Stimulated activated CD4-positive, alpha-beta T cell treated with anti-CD3 and anti-CD28 coated beads, Interleukin-4, amount 100 ng/mL, for 4 hours (primary cell): ENCODE data around the gene SLC39A8.

Experiments used
- DNase-seq, 2 experiments: peaks; one replicate each; pipeline ENCODE4 v3.0.0-alpha.2; 2020

Gene SLC39A8

GRCh38 chr4:102338405-102338804 is 6.9 kb downstream of the SLC39A8 start:
- no peak for DNase-seq

DNA sequence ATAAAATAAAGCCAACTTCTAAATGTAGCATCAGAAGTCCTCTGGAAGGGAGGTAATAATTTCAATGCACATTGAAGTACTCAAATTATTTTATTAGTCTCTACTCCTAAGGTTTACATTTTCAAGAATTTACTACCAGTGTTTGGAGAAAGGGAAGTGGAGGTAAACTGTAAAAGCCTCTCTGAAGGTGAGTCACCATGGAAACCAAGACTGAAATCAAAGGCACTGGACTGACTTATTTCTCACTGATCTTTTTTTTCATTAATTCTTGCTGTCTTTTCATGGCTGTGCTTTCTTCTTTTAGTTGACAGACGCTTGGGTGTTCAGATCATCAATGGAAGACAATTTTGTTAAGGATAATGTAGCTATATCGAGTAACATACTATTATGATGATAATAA is 9.7 kb downstream of the SLC39A8 start:
- no peak for DNase-seq

- DNase-seq, result no peak
Measured at GRCh38 chr4:102334624-102335023, 10.7 kb downstream of the SLC39A8 start.

DNA sequence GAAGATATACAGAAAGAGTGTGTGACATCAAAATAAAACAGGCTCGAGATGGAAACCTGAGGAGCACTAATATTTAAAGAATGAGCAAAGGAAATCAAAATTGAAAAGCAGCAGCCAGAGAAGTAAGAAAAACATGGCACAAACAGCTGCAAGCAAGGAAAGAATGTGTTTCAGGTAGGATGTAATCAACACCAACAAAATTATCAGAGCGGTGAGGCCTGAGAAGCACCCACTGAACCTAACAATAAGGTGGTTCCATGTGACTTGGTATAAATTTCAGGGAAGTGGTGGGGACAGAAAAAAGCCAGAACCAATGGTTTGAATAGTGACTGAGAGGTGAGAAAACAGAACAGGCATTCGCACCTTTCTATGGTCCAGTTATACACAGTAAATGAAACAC is 11.5 kb downstream of the SLC39A8 start:
- DNase-seq, result no peak

GRCh38 chr4:102328045-102328444 is 17.2 kb downstream of the SLC39A8 start:
- no peak for DNase-seq

DNA sequence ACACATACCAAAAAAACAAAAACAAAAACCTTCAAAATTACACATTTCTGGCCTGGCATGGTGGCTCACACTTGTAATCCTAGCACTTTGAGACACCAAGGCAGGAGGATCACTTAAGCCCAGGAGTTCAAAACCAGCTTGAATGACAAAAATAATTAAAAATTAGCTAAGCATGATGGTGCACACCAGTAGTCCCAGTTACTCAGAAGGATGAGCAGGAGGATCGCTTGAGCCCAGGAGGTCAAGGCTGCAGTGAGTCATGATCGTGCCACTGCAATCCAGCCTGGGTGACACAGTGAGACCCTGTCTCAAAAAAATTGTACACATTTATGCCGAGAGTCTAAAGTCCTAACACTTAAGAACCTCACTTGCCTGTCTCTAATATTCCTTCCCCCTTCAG is 18.3 kb downstream of the SLC39A8 start:
- DNase-seq, result no peak

- DNase-seq, result no peak
Measured at GRCh38 chr4:102324730-102325129, 20.6 kb downstream of the SLC39A8 start.

DNA sequence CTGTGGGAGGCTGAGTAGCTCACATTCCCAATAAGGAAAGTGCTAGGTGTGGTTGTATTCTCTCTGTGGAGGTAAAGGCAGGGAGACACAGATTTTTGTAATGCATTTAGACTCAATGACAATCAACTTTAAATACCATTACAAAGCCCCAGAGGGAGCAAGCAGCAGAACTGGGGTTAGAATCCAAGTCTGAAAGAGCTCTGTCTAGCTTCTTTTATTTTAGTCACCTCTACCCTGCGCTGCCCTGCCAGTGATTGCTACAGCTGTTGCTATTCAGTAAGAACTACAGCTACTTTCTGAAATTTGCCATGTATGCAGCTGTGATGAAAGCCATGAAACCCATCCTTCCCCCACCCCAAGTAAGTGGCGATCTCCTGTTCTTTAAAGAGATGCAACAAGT is 22.5 kb downstream of the SLC39A8 start:
- DNase-seq, result no peak

- DNase-seq, result no peak
Measured at GRCh38 chr4:102321260-102321995, 23.9 kb downstream of the SLC39A8 start.

DNA sequence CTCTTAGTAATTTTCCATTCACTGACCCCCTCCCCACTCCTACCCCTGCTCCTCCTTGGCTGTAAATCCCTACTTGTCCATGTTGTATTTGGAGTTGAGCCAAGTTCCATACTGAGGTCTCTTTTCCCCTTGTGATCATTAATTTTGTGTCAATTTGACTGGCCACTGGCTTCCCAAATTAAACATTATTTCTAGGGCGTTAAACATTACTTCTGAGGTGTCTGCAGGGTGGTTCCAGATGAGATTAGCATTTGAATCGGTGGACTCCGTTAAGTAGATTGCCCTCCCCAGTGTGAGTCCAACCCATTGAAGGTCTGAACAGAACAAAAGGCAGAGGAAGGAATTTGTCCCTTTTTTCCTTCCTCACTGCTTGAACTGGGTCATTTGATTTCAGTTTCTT is 25.7 kb downstream of the SLC39A8 start:
- no peak for DNase-seq

- no peak for DNase-seq
Measured at GRCh38 chr4:102318526-102318925, 26.8 kb downstream of the SLC39A8 start.

DNA sequence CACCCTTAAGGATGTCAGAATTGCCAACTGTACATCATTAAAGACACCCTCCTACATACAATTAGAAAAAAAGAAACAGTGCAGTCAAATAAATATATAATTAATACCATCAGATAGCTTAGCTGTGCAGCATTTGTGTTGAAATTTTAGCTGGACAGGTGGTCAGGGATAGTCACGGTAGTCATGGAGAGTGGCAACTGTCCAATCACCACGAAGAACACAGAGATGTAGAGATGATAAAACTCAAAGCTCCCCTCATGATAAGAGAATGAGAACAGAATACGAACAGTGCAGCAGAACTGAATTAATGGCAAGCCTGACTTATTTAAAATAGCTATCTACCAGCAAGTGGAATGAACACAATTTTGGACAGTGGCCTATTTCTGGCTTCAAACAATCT is 27.2 kb downstream of the SLC39A8 start:
- no peak for DNase-seq

DNA sequence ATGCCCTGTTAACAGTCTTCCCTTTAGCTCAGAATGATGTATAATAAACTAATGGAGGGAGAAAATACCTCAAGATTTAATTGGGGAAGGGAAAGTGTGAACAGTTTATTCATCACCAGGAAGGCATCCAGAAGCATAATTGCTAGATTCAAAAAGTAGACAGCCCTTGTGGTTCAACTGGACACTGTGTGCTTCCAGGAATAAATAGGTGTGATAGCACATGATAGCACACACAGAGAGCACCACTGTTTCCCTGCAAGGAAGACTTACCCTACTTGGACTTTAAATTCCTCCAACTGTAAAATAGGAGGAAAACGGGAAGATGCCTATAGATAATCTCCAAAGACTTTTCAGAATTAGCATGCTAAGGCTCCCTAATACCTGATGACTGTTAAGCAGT is 27.8 kb downstream of the SLC39A8 start:
- DNase-seq, result no peak

DNA sequence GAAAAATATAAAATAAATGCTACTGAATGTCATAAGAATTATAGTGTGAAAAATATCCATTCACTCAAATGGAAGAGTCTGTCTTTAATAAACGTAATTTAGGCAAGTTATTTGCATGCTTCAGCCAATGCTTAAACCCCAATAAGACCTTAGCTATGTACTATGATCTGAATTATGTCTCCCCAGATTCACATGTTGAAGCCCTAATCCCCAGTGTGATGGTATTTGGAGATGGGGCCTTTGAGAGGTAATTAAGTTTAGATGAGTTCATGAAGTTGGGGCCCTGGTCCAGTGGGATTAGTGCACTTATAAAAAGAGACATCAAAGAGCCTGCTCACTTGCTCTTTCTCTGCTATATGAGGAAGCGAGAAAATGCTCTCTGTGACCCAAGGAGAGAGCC is 28.7 kb downstream of the SLC39A8 start:
- DNase-seq, result no peak

DNA sequence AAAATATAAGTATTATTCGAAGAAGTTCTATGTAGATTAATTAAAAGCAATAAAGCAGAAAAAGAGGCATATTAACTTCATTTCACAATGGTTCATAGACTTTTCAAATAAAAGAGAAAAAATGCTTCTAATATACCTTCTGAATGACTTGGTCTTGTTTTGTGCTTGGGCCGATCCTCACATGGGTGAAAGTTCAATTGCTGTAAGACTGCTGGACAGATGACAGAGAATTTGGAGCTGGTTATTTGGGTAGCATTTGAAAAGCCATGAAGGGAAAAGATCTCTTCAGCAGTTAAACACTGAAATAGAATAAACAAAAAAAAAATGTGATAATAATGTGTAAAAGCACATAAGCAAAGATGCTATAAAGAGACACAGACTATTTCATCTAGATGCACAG is 29.8 kb downstream of the SLC39A8 start:
- no peak for DNase-seq

DNA sequence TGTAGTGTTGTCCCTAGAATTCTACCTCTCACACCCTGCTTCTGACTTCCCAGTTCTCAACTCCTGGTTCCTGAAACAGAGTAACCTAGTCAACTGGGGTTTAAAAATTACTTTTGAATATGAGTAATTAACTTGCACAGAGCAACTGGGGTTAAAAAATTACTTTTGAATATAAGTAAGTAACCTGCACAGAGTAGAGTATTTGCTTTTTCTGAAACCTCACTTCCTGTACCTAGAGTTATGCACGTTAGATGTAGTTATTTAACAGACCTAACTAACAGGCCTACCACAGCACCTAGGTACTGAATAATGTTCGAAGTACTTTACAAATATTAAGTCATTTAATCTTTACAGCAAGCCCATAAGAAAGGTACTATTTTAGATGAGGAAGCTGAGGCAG is 32.9 kb downstream of the SLC39A8 start:
- no peak for DNase-seq

GRCh38 chr4:102311912-102312311 is 33.4 kb downstream of the SLC39A8 start:
- no peak for DNase-seq

- no peak for DNase-seq
Measured at GRCh38 chr4:102311407-102311806, 33.9 kb downstream of the SLC39A8 start.

DNA sequence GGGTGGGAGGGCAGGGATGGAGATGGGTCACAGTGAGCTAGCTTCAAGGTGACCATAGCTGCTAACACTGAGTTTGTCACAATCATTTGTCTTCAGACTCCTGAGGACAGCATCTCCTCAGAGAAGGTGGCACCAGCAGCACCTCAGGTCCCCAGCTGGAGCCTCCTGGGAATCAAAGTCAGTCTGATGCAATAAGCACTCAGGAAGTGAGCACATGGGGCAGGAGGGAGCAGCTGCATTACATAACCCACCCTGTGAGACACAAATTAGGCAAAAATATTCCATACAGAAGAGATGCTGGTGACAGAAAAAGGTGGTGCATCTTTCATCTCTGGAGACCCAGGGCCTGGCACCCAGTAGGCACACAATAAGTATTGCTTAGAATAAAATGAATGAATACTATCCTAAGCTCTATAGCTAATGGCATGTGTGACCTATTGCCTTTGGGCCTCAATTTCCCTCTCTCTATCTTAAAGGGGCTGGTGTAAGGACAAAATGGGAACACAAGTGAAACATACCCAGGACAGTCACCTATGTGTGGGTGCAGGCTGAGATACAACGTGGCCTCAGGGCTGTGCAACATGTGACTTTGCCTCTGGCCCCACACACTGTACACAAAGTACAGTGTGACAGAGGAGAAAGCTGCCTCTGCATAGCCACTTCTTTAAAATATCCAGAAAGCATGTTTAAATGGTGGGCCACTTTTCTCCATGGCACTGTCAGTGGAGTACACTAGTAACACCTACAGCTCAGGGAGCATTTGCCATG is 37.1 kb downstream of the SLC39A8 start:
- no peak for DNase-seq

DNA sequence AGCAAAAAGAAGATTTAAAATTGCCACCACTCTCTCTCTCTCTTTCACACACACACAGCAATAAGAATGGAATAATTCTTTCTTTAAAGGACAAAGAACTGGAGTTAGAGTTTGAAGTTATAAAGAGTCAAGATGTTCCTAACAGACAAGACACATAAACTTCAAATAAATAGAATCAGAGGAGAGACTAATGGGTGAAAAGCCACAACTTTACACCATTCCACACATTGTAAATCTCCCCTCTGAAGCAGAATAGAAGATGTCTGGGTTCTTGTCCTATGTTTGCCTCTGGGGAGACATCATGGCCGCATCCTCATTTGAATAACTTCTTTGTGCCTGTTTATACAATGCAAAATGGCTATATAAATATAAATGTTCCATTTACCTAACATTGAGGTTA is 39.6 kb downstream of the SLC39A8 start:
- DNase-seq, result no peak

- no peak for DNase-seq
Measured at GRCh38 chr4:102302762-102303161, 42.5 kb downstream of the SLC39A8 start.

- DNase-seq, result no peak
Measured at GRCh38 chr4:102301167-102301566, 44.1 kb downstream of the SLC39A8 start.

DNA sequence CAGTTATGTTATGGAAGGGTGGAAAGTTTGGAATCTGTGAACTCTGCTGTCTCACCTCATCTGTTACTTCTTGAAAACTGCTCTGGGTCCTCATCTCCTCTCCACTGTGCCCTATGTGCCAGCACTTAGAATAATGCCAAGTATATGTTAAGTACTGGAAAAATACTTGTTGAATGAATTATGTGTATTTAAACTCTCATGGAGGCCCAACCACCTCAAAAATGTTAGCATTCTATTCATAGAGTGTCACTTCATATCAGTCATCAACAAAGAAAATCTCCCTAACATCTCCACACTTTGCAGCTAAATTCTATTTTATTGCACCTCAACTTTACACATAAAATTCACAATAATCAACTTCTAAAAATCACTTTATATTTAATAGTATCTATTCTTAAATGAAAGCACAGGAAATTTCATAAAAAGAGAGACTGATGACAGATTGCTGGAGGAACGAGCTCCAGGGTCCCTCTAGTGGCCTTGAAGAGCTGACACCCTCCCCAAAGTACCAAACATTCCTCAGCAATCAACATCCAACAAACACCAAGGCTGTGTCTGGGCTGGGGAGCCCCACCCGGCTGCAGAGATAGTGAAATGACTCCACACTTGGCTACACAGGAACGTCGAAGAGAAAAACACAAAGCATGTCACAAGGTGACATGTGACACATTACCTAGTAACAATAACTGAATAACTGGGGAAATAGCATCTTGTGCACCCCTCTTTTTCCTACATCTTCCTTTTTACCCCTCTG is 45.8 kb downstream of the SLC39A8 start:
- DNase-seq, result peak in 1 of 2 experiments; percentile 6

GRCh38 chr4:102298716-102299115 is 46.6 kb downstream of the SLC39A8 start:
- DNase-seq, result no peak
